GM21619 (cell line): ENCODE measurements around the gene COL4A1.
"Not testable (repeated sequence)": the region's sequence is repeated elsewhere in the genome, so short reads cannot be mapped to it uniquely, and the experiment has no call there.

Source experiments
- ATAC-seq: cut with Tn5 transposase; IDR thresholded peaks from one replicate; pipeline ENCODE4 v1.9.1; 2021; ENCODE audit not compliant: unreplicated experiment

COL4A1 gene

GRCh38 chr13:110324026-110324749 lies 17.2 kb upstream of the COL4A1 start:
- no peak for ATAC-seq

DNA sequence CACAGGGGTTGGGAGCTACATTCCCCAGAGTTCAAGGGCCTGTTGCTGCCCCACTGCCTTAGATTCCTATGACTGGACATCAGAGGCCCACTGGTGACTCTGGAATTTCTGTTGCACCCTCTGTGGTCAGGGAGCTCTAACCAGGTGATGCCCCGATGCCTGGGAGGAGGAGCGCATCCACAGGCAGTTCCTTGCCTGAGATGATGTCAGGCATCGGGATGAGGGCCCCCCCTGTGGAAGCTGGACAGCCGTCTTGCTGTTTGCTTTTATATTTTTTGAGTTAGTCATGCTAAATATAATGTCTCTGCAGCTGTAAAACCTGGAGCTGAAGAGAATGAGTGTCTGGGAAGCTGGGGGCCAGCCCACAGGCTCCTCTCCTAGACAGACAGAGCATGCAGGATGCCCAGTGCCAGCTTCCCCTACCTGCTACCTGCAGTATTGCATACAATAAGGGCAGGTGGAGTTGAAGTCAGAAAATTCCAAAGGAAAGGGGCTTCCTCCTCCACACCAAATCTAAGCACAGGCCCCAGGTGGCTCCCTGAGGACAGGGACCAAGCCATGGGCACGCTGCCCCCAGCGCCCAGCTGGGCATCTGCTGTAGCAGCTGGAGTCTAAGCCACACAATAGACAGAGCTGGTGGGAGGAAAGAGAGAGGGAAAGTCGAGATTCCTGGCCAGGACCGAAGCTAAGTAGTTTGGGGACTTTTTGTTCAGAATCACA lies 16.4 kb upstream of the COL4A1 start:
- no peak for ATAC-seq

DNA sequence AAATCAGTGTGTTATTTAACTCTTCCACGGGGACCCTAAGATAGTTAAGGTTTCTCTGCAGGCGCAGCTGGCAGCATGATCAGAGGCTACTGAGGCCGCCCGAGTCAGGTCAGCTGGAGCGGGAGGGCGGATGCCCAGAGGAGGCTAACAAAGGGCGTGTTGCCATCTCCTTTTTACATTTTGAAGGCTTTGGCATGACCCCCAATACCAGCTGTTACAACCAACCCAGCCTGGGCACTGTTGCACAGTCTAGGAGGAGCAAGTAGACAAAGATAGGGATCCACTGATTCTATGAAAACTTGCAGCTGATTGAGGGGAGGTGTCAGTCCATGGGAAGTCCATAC lies 15.8 kb upstream of the COL4A1 start:
- no peak for ATAC-seq

- ATAC-seq, result no peak
These were observed 15.3 kb upstream of the COL4A1 start for GRCh38 chr13:110322126-110322827.

GRCh38 chr13:110321573-110321972 lies 14.6 kb upstream of the COL4A1 start:
- ATAC-seq, result not testable (repeated sequence)

DNA sequence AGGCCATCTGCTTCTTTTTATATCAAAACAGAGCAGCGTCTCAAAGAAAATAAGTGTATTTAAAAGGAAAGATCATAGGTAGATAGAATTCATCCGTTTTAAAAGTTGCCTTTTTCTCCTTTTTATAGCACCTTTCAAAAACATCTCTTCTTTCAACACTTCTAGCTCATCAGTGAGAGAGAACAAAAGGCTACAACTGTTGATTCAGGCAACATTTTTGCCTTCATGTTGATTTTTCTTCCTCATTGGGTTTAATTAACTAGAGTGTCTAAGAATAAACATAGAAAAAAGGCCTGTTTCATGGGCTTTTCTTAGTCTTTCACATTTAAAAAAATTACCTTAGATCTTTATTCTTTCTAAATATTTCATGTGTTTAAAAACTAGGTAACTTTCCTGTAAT lies 13.7 kb upstream of the COL4A1 start:
- ATAC-seq, result no peak

GRCh38 chr13:110319774-110320509 lies 13.0 kb upstream of the COL4A1 start:
- ATAC-seq, result no peak

GRCh38 chr13:110319397-110319773 lies 12.4 kb upstream of the COL4A1 start:
- no peak for ATAC-seq

DNA sequence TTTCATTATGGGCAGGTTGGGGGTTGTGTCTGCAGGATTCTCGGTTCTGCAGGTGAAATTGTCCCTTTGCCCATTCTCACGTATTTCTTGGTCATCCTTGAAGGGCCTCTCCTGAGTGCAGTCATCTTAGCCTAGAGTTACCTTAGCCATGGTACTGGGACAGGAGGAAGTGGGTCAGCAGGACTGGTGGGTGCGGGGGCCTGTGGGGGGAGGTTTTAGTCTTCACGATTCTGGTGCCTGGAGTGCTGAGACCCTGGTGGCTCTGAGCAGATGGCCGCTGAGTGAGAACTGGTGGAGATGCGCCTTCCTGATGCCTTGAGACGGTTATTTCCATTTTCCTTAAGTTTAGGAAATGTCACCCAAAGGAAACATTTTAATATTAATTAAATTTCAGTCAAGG lies 12.0 kb upstream of the COL4A1 start:
- ATAC-seq, result no peak

DNA sequence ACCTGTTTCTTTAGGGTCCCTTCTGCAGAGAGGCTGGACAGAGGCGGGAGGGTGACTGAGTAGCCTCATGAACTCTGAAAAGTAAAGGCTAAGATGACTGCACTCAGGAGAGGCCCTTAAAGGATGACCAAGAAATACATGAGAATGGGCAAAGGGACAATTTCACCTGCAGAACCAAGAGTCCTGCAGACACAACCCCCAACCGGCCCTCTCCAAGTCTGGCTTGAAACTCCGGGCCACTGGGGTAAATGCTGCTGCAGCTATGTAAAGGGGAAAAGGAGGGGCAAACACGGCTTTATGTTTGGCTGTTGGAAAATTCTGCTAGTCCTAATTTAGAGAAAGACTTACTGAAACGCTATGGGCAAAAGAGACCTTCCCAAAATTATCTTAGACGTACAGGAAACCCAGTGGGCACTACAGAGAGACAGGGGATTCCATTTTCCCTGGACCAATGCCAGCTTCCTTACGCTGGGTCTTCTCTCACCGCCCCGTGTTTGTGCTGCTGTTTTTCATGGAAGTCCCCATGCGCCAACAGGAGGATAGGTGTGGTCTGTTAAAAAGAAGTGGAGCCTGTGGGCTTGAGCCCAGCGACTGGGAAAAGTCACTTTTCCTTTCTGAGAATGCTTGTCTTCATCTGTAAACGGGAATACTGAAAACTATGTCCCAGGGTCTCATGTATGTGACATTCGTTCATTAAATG lies 10.7 kb upstream of the COL4A1 start:
- no peak for ATAC-seq

- ATAC-seq, result no peak
These were observed 10.1 kb upstream of the COL4A1 start for GRCh38 chr13:110317093-110317492.

DNA sequence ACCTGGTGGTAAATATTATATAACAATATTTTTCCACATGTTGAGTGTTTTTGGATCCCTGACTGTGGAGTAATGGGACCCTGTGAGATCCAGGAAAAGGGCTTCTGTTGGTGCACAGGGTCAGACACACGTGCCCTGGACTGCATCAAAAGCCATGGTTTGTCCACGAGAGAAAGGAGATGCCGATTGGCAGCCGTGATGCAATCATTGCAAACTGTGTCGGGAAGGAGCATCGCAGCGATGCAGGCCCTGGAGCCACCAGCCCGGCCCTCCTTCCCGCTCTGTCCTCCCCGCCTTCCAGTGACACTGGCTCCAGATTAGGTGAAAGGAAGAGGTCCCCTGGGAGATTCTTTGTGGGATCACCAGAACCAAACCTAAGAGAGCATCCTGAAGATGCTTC lies 9.2 kb upstream of the COL4A1 start:
- no peak for ATAC-seq

GRCh38 chr13:110314516-110315245 lies 7.7 kb upstream of the COL4A1 start:
- no peak for ATAC-seq

- ATAC-seq, result not testable (repeated sequence)
These were observed 6.8 kb upstream of the COL4A1 start for GRCh38 chr13:110313733-110314132.

DNA sequence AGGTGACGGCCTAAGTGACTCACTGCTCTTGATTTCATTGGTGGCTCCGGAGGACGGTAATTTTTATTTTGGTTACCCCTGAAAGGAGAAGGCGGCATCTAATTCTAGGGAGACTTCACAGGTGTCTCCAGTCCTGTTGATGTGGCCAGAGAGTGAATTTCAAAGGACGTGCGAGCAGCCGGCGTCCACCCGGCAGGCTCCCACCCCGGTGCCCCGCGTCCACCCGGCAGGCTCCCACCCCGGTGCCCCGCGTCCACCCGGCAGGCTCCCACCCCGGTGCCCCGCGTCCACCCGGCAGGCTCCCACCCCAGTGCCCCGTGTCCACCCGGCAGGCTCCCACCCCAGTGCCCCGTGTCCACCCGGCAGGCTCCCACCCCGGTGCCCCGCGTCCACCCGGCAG lies 6.3 kb upstream of the COL4A1 start:
- not testable (repeated sequence) for ATAC-seq

DNA sequence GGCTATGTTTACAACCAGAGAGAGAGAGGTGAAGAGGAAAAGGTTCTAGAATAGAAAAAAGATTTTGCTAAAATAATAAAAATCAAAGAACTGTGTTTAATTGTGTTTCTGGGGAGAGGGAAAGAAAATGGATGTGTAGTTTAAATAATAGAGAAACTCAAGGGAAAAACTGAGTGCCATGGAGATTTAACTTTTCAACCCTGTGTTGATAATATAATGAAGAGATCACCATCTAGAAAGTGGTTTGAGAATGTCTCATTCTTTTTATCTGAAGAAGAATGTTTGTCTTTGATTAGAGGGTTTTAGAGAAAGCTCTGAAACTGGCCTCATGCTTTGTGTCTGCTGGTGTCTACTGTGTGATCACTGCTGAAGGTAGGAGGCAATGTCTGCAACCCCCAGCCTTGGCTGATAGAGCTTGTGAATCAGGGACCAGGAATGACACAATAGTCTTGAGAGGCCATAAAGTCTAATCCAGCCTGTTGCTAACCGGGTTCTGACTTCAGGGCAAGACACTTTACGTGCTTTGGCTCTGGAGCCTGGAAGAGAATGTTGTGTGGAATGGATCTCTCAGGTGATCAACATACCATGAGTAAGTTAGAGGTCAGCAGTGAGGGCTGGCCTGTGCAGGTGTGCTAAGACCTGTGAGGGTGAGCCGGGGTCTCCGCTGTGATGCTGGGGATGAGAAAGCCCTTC lies 5.5 kb upstream of the COL4A1 start:
- ATAC-seq, result no peak

DNA sequence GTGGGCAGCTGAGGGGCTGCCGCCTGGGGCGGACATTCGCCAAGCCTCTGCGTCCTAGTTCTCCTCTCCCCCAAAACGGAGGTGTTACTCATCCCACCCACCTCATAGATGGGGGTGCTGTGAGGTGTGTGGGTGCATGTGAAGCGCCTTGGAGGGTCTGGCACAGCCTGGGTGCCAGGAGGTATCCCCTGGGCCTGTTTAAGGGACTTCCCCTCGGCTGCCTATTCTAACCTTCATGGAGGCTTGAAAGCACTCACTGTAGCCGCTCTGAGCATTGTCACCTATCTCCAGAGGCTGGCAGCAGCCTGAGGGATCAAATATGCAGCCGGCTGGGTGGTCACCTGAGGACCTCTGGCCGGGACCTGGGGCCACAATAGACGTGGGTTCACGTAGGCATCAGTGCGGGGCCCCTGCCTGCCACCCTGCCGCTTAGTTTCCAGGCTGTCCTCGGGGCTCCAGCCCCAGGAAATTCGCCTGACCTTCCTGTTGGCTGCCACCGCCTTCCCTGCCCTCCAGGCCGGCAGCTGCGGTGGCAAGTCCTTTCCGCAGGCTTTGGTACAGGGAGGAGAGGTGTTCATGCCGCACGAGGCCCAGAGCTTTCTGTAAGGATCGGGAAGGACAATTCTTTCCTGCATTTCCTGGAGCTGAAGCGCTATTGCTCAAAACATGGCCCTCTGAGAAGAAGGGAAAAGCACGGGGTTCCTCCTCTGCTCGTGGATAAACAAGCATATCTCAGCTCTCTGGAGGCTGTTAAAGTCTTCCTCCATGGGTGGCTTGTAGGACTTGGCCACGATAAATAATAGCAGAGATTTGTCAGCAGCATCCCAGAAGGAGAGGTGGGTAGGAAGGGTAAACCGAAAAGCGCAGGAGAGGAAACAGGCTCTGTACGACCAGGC lies 4.7 kb upstream of the COL4A1 start:
- ATAC-seq, result no peak

DNA sequence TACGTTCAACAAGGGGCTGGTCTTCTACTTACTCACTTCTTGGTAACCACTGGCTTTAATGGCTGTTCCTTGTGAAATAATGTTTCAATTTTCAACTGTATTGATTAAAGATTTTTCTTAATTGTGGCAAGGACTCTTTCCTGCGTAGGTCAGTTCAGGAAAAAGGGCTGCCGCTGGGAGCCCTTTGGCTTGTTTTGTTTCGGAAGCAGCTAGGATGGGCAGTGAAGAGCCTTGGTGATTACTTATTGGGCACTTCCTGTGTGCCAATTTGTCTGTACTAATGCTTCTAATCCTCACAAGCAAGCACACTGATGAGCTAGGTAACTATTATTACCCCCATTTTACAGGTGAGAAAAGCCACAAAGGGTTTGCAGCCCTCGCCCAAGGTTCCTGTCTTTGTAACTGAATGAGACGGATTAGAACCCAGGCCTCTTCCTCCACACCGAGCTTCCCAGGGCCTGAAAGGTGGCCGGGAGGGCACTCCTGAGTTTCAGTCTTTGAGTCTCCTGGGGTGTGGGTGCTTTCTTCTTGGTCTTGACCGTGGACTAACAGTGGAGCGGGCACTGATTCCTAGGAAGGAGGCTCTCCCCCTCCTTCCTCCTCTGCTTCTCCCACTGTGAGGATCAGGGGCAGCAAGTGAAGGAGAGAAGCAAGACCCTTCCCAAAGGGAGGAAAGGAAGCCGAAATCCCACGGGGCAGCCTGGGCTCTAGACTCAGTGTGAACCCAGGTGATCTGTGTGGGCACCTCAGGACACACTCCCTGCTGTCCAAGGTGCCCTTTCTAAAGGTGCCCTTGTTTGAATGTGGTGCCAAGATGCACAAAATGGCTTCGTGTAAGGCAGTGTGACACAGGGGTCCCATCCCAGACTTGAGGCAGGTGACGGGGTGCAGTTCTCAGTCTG lies 3.8 kb upstream of the COL4A1 start:
- ATAC-seq, result no peak
